Bronchial epithelial cell (primary cell): ENCODE data around the gene CTDSPL2. TPM values are rescaled to one million over a fixed set of nuclear protein-coding genes. Genes with fewer than 3 reads are reported as not detected.

Experiments used
- DNase-seq: peaks from one replicate; pipeline ENCODE4 v3.0.0-alpha.2; 2010; ENCODE audit warnings: low read depth
- FAIRE-seq: peaks from 2 replicates; lab custom pipeline; 2011; peaks lifted over from hg19 to GRCh38; lab: Jason Lieb, UNC
- H3K27me3 ChIP-seq: 2 replicates; pipeline ENCODE4 v1.5.1; 2011; ENCODE audit warnings: low read length; ENCODE audit not compliant: control insufficient read depth, insufficient read depth
- H3K36me3 ChIP-seq: 2 replicates; pipeline ENCODE4 v1.5.1; 2011; ENCODE audit warnings: low read length; ENCODE audit not compliant: control insufficient read depth, insufficient read depth
- H3K4me3 ChIP-seq: 2 replicates; pipeline ENCODE4 v1.5.1; 2011; ENCODE audit warnings: mild to moderate bottlenecking, low read depth, low read length, control low read depth
- total RNA-seq: library from RNA; depleted of rRNA; stranded (reverse); fragments of >200 nt; gene quantifications from 2 replicates; pipeline ENCODE4 v1.2.1, GENCODE V29; 2014
- TF ChIP-seq, protein P1 (sequence below): IDR thresholded peaks from 2 replicates; pipeline ENCODE4 v1.5.1; 2011; ENCODE audit warnings: mild to moderate bottlenecking, moderate library complexity, low read length, control low read depth, inconsistent platforms; ENCODE audit not compliant: insufficient read depth, severe bottlenecking

The CTDSPL2 gene
- total RNA-seq, 1 donor from 2014 or later = 49.0 TPM

DNA sequence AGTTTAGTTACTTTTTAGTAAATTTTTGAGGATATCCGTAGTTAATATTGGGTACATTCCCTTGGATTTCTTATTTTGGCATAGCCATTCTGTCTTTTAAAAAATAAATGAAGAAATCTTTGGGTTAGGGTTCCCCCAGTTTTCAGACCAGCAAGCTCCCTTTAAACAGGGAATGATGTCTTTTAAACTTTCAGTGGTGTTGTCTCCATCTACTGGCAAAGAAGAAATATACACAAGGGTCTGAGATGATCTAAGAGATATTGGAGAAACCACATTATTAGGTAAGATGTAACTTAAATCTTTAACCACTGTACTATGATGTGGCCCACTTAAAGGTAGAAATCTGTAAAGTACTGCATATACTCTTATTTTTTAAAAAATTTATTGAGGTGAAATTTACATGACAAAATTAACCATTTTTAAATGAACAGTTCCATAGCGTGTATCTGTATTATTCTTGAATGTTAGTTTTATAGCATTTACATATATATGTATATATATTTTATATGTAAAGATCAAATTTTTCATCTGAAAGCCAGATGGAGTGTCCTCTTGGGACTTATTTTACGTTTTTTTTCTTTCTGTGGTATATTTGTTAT lies 74.4 kb downstream of the CTDSPL2 start:
- TF ChIP-seq, protein P1, sequence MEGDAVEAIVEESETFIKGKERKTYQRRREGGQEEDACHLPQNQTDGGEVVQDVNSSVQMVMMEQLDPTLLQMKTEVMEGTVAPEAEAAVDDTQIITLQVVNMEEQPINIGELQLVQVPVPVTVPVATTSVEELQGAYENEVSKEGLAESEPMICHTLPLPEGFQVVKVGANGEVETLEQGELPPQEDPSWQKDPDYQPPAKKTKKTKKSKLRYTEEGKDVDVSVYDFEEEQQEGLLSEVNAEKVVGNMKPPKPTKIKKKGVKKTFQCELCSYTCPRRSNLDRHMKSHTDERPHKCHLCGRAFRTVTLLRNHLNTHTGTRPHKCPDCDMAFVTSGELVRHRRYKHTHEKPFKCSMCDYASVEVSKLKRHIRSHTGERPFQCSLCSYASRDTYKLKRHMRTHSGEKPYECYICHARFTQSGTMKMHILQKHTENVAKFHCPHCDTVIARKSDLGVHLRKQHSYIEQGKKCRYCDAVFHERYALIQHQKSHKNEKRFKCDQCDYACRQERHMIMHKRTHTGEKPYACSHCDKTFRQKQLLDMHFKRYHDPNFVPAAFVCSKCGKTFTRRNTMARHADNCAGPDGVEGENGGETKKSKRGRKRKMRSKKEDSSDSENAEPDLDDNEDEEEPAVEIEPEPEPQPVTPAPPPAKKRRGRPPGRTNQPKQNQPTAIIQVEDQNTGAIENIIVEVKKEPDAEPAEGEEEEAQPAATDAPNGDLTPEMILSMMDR = peak; percentile 36
- no peak for FAIRE-seq
- peak; percentile 46 for DNase-seq

DNA sequence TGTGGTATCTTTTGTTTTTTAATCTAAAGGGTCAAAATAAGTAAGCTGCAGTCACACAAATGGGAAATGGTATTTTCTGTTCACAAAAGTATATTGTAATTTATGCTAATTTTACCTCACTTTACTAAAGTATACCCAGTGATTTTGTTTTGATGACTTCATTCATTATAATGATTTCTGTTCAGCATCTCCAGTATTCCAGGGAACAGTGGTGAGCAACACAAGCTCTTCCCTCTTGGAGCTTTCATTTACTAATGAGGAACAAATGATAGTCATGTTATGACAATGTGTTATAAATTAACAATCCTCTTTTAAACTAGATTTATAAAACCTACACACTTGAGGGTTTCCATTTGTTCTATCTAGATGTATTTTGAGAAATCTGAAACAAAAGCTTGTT lies 89.0 kb downstream of the CTDSPL2 start:
- TF ChIP-seq, protein P1 = no peak
- H3K27me3 ChIP-seq = no peaks in the 10 kb centered on the region
- no peak overlapping the region for H3K4me3 ChIP-seq
- H3K36me3 ChIP-seq = no peaks in the 10 kb centered on the region
- FAIRE-seq = no peak
- DNase-seq = no peak

More for the DNA sequence above, 74.4 kb downstream of the CTDSPL2 start:
- peaks cover 6% of the 10 kb centered on the region for H3K36me3 ChIP-seq
- no peak overlapping the region for H3K4me3 ChIP-seq
- H3K27me3 ChIP-seq = no peaks in the 10 kb centered on the region

DNA sequence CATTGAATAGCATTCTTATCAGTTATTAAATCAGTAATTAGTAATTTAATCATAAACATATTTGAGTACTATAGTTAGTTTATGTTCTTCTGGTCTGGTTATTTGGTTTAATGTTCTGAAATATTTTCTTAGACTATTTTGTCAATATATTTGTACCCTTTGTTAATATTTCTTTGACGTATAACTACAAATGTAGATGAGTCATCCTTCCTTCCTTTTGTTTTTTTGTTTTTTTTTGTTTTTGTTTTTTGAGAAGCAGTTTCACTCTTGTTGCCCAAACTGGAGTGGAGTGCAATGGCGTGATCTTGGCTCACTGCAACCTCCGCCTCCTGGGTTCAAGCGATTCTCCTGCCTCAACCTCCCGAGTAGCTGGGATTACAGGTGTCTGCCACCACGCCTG lies 92.1 kb downstream of the CTDSPL2 start:
- no peak for FAIRE-seq
- Histone ChIP-seq H3K36me3 (no peaks in the 10 kb centered on the region), H3K27me3 (no peaks in the 10 kb centered on the region), H3K4me3 (no peak overlapping the region)
- TF ChIP-seq, protein P1 = no peak
- DNase-seq = no peak

DNA sequence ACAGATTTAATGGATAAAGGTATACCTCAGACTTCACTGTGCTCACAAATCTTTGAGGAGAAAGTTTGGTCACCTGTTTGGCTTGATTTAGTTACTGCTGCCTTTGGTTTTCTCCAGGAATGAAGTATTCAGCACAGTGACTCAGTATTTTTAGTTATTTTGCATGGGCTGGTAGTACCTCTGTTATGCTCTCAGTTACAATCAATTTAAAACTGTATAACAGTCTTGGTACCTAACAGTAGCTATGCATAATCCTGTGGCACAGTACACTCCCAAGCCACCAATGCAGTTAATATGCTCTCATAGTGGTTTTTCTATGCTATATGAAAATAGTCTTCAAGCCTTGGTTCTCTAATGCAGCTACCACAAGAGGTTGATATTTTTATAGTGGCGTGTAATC lies 97.6 kb downstream of the CTDSPL2 start:
- TF ChIP-seq, protein P1 = no peak
- H3K4me3 ChIP-seq = no peak overlapping the region
- FAIRE-seq (no peak), DNase-seq (no peak)
- no peaks in the 10 kb centered on the region for H3K36me3 ChIP-seq
- no peaks in the 10 kb centered on the region for H3K27me3 ChIP-seq

DNA sequence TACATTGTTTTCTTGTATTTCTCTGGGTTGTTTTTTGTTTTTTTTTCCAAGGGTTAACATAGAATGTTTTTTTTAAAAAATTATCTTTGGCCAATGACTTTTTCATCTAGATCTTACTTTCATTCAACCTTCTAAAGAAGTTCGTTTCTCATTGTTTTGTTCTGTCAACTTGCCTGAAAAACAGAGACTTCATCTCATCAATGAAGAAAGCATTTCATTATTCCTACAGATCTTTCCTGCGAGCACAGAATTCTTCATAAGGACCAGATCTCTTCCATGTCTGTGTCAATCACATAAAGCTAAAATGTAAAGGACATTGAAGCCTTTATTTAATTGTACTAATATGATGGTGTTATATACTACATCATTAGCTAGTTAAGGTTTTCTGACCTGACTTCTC lies 99.8 kb downstream of the CTDSPL2 start:
- H3K27me3 ChIP-seq = no peaks in the 10 kb centered on the region
- TF ChIP-seq, protein P1 = no peak
- H3K36me3 ChIP-seq = no peaks in the 10 kb centered on the region
- no peak overlapping the region for H3K4me3 ChIP-seq
- DNase-seq (no peak), FAIRE-seq (no peak)
